Measurements from ENCODE around the gene TNFRSF1A. TPM values are rescaled to one million over a fixed set of nuclear protein-coding genes. Genes with fewer than 3 reads are reported as not detected.
A peak's percentile ranks its signal among the peaks of the same experiment; 100 is the strongest.

TNFRSF1A gene
- total RNA-seq, 1 experiment from 2014 or later: 59.9 TPM

- no peak overlapping the region for H2BK120ac ChIP-seq (ENCODE audit: low read depth, low read length, poor library complexity, severe bottlenecking)
- H3K79me2 ChIP-seq (ENCODE audit: insufficient read depth, low read length): no peaks in the 10 kb centered on the region
- no peak for TF ChIP-seq CTCF (conservative IDR thresholded peaks at IDR 0.05)
- H2BK5ac ChIP-seq (ENCODE audit: insufficient read length, low read length): no peak overlapping the region
- H3K23ac ChIP-seq (ENCODE audit: insufficient read length, low read depth, low read length): no peak overlapping the region
- H3K4me1 ChIP-seq (ENCODE audit: insufficient read depth, low read length): peaks cover 9% of the 10 kb centered on the region; the same call in 1 of the 2 replicates
- no peaks in the 10 kb centered on the region for H3K9me3 ChIP-seq (ENCODE audit: control insufficient read depth, low read depth, low read length)
- H3K23me2 ChIP-seq (ENCODE audit: insufficient read length, low read depth, low read length, poor library complexity, severe bottlenecking): no peaks in the 10 kb centered on the region
- H4K5ac ChIP-seq (ENCODE audit: insufficient read length, low read depth, low read length): no peak overlapping the region
- no peak overlapping the region for H2AK5ac ChIP-seq (ENCODE audit: insufficient read length, low read length)
- Mint-ChIP-seq H3K27me3 (ENCODE audit: low read depth) (no peaks in the 10 kb centered on the region), H3K4me3 (peak overlapping the region in 1 of 2 experiments; percentile 4; a peak in 1 of 5 replicates), H3K36me3 (ENCODE audit: insufficient read depth in 1 of 3, low read depth in 3 of 3) (peaks cover 29 to 59% (median 44%) of the 10 kb centered on the region in 3 experiments; a peak in 6 of 7 replicates), H3K27ac (peak overlapping the region in 2 of 3 experiments; percentile 53 to 70; a peak in 5 of 7 replicates), H3K9me3 (no peaks in the 10 kb centered on the region), H3K4me1 (peaks cover 36 to 51% of the 10 kb centered on the region in 2 experiments)
- no peak overlapping the region; the same call in 1 of the 2 replicates for H3K14ac ChIP-seq (ENCODE audit: insufficient read depth, low read length)
- no peak overlapping the region for H3K9ac ChIP-seq (ENCODE audit: extremely low read depth, insufficient read length, low read length)
- no peak overlapping the region for H3K4me2 ChIP-seq (ENCODE audit: insufficient read depth, insufficient read length, low read length)
- H2AFZ ChIP-seq (ENCODE audit: low read length): no peak overlapping the region
- WGBS (ENCODE audit: extremely low coverage, insufficient read length, low lambda C conversion rate): no CpG with 5 or more reads among the region's 10 CpGs
- H3K79me1 ChIP-seq (ENCODE audit: insufficient read depth, low read depth, low read length, poor library complexity, severe bottlenecking): no peaks in the 10 kb centered on the region
- no peak overlapping the region for H2BK15ac ChIP-seq (ENCODE audit: low read depth, low read length)
- H2BK12ac ChIP-seq (ENCODE audit: insufficient read length, low read depth, low read length): no peak overlapping the region
- H3T11ph ChIP-seq (ENCODE audit: low read length): no peak overlapping the region
- H4K8ac ChIP-seq (replicated peaks; ENCODE audit: insufficient read length, low read depth, low read length): no peak overlapping the region
- no peaks in the 10 kb centered on the region for H4K20me1 ChIP-seq (ENCODE audit: control insufficient read depth, insufficient read depth, insufficient read length)
- H2BK20ac ChIP-seq (ENCODE audit: low read depth, low read length, poor library complexity, severe bottlenecking): no peak overlapping the region
- H4K91ac ChIP-seq (ENCODE audit: insufficient read length, low read depth, low read length): no peak overlapping the region
- DNase-seq: no peak
- H3K27ac ChIP-seq (ENCODE audit: insufficient read length, low read depth, low read length): no peak overlapping the region
- no peak overlapping the region for H3K4ac ChIP-seq (ENCODE audit: low read depth, low read length)
- H3K27me3 ChIP-seq (ENCODE audit: insufficient read depth, low read length): no peaks in the 10 kb centered on the region
- H3K18ac ChIP-seq (ENCODE audit: insufficient read length, low read depth, low read length): no peak overlapping the region
- H3K56ac ChIP-seq (ENCODE audit: insufficient read length, low read depth, low read length): no peak overlapping the region
Observed at GRCh38 chr12:6328045-6328779, 13.7 kb downstream of the TNFRSF1A start.

All from H9 (cell line).